ENCODE data around the gene RALA.
"Not testable (repeated sequence)": the region's sequence is repeated elsewhere in the genome, so short reads cannot be mapped to it uniquely, and the experiment has no call there.

The RALA gene

GRCh38 chr7:39645482-39646407 lies 22.4 kb downstream of the RALA start:
- no peak for DNase-seq (ENCODE audit: low read depth)

DNA sequence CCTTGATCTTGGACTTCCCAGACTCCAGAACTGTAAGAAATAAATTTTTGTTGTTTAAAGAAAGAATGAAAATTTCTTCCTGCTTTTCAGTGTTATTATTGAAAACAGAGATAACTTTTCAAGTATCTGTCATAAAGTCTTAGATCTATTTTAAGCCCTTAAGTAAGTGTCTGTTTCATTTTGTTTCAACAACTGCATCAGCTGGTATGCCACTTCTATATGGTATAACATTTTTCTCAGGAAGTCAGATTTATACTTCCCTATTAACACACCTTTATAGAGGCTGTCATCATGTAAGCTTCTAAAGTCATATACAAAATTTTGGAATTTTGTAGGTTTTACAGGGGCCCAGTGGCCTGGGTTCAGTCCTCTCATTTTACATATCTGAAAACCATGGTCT lies 24.4 kb downstream of the RALA start:
- no peak for DNase-seq (ENCODE audit: low read depth)

GRCh38 chr7:39650676-39651075 lies 27.3 kb downstream of the RALA start:
- no peak for DNase-seq (ENCODE audit: low read depth)

- DNase-seq (ENCODE audit: low read depth), result no peak
These were observed 27.9 kb downstream of the RALA start for GRCh38 chr7:39651265-39651664.

- no peak for DNase-seq (ENCODE audit: low read depth)
These were observed 33.0 kb downstream of the RALA start for GRCh38 chr7:39656415-39656814.

- no peak for DNase-seq (ENCODE audit: low read depth)
These were observed 36.1 kb downstream of the RALA start for GRCh38 chr7:39659356-39660013.

GRCh38 chr7:39661960-39662359 lies 38.6 kb downstream of the RALA start:
- no peak for DNase-seq (ENCODE audit: low read depth)

- no peak for DNase-seq (ENCODE audit: low read depth)
These were observed 39.9 kb downstream of the RALA start for GRCh38 chr7:39663263-39663662.

DNA sequence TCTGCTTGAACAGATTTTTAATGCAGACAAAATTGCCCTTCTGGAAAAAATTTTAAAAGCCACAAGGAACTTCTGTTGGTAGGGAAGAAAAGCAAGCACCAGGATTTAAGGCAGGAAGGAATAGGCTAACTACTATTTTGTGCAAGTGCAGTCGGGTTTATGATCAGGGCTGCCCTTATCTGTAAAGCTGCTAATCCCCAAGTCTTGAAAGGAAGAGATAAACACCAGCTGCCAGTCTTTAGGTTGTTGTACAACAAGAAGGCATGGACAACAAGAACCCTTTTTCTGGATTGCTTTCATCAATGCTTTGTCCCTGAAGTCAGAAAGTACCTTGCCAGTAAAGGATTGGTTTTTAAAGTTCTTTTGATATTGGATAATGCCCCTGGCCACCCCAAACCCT lies 40.7 kb downstream of the RALA start:
- no peak for DNase-seq (ENCODE audit: low read depth)

DNA sequence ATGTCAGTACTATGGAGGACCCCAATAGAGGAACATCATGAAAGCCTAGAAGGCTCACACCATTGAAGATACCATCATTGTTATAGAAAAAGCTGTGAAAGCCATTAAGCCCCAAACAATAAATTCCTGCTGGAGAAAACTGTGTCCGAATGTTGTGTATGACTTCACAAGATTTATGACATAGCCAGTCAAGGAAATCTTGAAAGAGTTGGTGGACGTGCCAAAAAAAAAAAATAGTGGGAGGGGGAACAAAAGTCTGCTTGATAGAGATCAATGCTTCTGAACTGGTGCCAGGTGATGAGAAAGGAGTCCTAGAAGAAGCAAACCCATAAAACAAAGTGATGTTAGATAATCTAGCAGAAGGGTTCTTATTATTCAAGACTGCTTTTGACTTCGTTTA lies 41.2 kb downstream of the RALA start:
- no peak for DNase-seq (ENCODE audit: low read depth)

DNA sequence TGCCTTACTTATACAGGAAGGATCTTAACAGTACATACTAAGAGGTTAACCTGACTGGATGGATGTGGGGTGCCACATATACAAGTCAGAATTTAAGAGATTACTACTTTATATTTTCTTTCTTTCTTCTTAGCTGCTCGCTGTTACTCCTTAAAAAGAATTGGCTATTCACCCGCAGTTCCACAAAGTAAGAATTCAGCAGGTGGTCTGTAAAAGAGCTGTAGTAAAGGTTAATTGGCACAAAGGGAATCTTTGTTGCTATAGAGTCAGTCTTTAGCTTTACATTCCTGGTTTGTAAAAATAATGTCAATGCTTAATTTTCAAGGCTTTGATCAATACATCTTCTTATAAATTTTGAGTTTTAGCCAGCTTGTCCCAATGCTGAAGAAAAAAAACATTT lies 43.2 kb downstream of the RALA start:
- no peak for DNase-seq (ENCODE audit: low read depth)

- DNase-seq (ENCODE audit: low read depth), result no peak
These were observed 44.1 kb downstream of the RALA start for GRCh38 chr7:39667341-39667923.

DNA sequence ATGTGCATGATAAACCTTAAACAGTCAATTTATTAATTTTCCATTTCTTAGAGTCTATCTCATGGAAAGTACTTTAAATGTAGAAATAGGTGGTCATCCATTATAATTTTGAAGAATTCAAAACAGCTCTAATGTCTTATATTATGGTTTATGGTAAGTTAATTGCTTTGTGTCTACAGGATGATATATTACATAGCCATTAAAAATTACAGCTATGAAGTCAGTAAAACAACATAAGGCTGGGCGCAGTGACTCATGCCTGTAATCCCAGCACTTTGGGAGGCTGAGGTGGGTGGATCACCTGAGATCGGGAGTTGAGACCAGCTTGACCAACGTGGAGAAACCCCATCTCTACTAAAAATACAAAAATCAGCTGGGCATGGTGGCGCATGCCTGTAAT lies 44.9 kb downstream of the RALA start:
- DNase-seq (ENCODE audit: low read depth), result not testable (repeated sequence)

DNA sequence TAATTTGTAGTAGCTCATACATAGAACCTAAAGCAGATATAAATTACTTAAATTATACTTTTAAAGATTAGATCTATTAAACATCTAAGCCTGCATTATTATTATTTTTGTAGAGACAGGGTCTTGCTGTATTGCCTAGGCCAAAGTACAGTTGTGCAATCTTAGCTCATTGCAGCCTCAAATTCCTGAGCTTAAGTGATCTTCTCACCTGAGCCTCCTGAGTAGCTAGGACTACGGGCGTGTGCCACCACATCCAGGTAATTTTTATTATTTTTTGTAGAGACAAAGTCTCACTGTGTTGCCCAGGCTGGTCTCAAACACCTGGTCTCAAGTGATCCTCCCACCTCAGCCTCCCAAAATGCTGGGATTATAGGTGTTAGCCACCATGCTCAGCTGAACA lies 46.7 kb downstream of the RALA start:
- no peak for DNase-seq (ENCODE audit: low read depth)

- DNase-seq (ENCODE audit: low read depth), result no peak
These were observed 47.6 kb downstream of the RALA start for GRCh38 chr7:39670934-39671333.

GRCh38 chr7:39672176-39672575 lies 48.8 kb downstream of the RALA start:
- no peak for DNase-seq (ENCODE audit: low read depth)

DNA sequence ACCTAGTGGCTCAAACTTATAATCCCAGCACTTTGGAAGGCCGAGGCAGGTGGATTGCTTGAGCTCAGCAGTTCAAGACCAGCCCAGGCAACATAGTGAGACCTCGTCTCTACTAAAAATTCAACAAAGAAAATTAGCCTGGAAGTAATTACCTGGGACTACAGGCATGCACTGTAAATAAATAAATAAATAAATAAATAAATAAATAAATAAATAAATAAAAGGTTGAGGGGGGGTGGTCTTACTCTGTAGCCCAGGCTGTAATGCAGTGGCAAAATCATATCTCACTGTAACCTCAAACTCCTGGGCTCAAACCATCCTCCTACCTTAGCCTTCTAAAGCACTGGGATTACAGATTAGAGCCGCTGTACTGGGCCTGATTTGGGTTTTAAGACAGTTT lies 50.5 kb downstream of the RALA start:
- no peak for DNase-seq (ENCODE audit: low read depth)

DNA sequence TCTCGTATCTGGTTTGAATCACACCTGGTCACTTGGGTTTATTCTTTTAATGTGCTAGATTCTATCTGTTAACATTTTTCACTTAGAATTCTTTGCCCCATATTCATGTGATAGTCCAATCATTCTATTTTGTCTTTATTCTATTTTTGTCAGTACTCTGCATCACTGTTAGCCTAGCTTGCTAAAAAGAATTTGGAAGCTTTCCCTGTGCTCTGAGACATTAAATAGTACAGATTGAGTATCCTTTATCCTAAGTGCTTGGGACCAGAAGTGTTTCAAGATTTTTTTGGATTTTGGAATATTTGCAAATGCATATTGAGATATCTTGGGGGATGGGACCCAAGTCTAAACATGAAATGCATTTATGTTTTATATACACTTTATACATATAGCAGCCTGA lies 51.0 kb downstream of the RALA start:
- DNase-seq (ENCODE audit: low read depth), result no peak

DNA sequence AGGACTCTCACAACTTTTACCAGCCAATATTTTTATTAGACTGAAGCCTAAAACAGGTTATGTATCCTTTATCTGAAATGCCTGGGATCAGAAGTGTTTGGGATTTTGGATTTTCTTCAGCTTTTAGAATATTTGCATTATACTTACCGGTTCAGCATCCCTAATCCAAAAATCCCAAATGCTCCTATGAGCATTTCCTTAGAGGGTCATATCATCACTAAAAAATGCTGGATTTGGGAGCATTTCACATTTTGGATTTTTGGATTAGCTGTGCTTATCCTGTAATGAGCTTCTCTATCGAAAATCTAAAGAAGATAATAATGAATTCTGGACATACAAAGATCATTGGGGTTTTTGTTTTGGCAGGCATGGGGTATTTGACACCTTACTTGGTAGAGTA lies 53.0 kb downstream of the RALA start:
- no peak for DNase-seq (ENCODE audit: low read depth)

GRCh38 chr7:39678930-39679709 lies 55.7 kb downstream of the RALA start:
- DNase-seq (ENCODE audit: low read depth), result no peak

GRCh38 chr7:39679874-39680273 lies 56.5 kb downstream of the RALA start:
- DNase-seq (ENCODE audit: low read depth), result not testable (repeated sequence)

DNA sequence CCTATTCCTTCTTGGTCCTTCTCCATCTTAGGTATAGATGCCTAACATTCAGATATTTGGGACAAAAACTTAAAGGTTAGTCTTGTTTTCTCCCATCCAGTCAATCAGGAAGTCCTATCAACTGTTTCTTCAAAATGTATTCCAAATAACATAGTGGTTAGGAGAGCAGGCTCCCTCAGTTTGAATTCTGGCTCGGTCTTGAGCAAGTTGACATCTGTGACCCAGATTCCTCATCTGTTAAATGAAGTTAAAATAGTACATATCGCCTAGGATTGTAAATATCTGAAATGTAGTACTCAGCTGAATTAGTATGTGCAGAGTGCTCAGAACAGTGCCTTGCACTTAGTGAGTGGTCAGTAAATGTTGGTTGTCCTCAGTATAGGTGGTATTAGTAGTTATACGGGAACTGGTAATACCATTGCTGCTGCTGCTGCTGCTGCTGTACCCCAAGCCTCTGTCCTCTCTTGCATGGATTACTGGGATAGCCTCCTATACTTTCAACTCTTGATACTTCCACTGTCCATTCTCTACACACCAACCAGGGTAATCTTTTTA lies 58.6 kb downstream of the RALA start:
- no peak for DNase-seq (ENCODE audit: low read depth)

Measured in stimulated activated CD8-positive, alpha-beta memory T cell treated with anti-CD3 and anti-CD28 coated beads, Interleukin-12 subunit alpha, Interleukin-12 subunit beta, amount 100 ng/mL, for 4 hours (primary cell).